H9 (cell line): ENCODE results near the gene WDR6. TPM values are rescaled to one million over a fixed set of nuclear protein-coding genes. Genes with fewer than 3 reads are reported as not detected.

Experiments used
- DNase-seq: peaks from one replicate; pipeline ENCODE4 v3.0.0-alpha.2; 2017
- H2AFZ ChIP-seq: one replicate; pipeline ENCODE4 v1.6.1; 2013; ENCODE audit warnings: mild to moderate bottlenecking, low read length, control low read depth, moderate library complexity
- H2AK5ac ChIP-seq: 2 replicates; pipeline ENCODE4 v1.6.1; 2013; ENCODE audit warnings: low read length, control low read depth, mixed read lengths; ENCODE audit not compliant: insufficient read length
- H2BK120ac ChIP-seq: one replicate; pipeline ENCODE4 v1.6.1; 2013; ENCODE audit warnings: low read depth, mild to moderate bottlenecking, low read length, control low read depth, inconsistent platforms; ENCODE audit not compliant: poor library complexity, severe bottlenecking
- H2BK12ac ChIP-seq: 2 replicates; pipeline ENCODE4 v1.6.1; 2013; ENCODE audit warnings: low read length, control low read depth, mixed read lengths, low read depth; ENCODE audit not compliant: insufficient read length
- H2BK15ac ChIP-seq: 2 replicates; pipeline ENCODE4 v1.6.1; 2013; ENCODE audit warnings: low read depth, low read length, control low read depth
- H2BK20ac ChIP-seq: one replicate; pipeline ENCODE4 v1.6.1; 2013; ENCODE audit warnings: low read depth, mild to moderate bottlenecking, low read length, control low read depth, inconsistent platforms; ENCODE audit not compliant: poor library complexity, severe bottlenecking
- H2BK5ac ChIP-seq: 2 replicates; pipeline ENCODE4 v1.6.1; 2013; ENCODE audit warnings: low read length, control low read depth, mixed read lengths; ENCODE audit not compliant: insufficient read length
- H3K14ac ChIP-seq: 2 replicates; pipeline ENCODE4 v1.6.1; 2013; ENCODE audit warnings: low read length, control low read depth; ENCODE audit not compliant: insufficient read depth
- H3K18ac ChIP-seq: 2 replicates; pipeline ENCODE4 v1.6.1; 2013; ENCODE audit warnings: low read depth, mild to moderate bottlenecking, mixed read lengths, low read length, control low read depth; ENCODE audit not compliant: insufficient read length
- H3K23ac ChIP-seq: 2 replicates; pipeline ENCODE4 v1.6.1; 2013; ENCODE audit warnings: low read length, control low read depth, mixed read lengths, low read depth; ENCODE audit not compliant: insufficient read length
- H3K23me2 ChIP-seq: 2 replicates; pipeline ENCODE4 v1.6.1; 2013; ENCODE audit warnings: low read depth, mild to moderate bottlenecking, mixed read lengths, low read length, control low read depth; ENCODE audit not compliant: insufficient read length, poor library complexity, severe bottlenecking
- H3K27ac ChIP-seq: 2 replicates; pipeline ENCODE4 v1.5.1; 2013; ENCODE audit warnings: low read length, control low read depth, mixed read lengths, low read depth; ENCODE audit not compliant: insufficient read length
- H3K27me3 ChIP-seq: 2 replicates; pipeline ENCODE4 v1.6.1; 2013; ENCODE audit warnings: low read length, control low read depth, inconsistent platforms; ENCODE audit not compliant: insufficient read depth
- H3K4ac ChIP-seq: 2 replicates; pipeline ENCODE4 v1.6.1; 2013; ENCODE audit warnings: low read depth, mild to moderate bottlenecking, control low read depth, inconsistent platforms, low read length, moderate library complexity
- H3K4me1 ChIP-seq: 2 replicates; pipeline ENCODE4 v1.6.1; 2013; ENCODE audit warnings: low read length, control low read depth, inconsistent platforms; ENCODE audit not compliant: insufficient read depth
- H3K4me2 ChIP-seq: 2 replicates; pipeline ENCODE4 v1.6.1; 2013; ENCODE audit warnings: low read length, control low read depth, mixed read lengths; ENCODE audit not compliant: insufficient read length, insufficient read depth
- H3K56ac ChIP-seq: 2 replicates; pipeline ENCODE4 v1.6.1; 2013; ENCODE audit warnings: low read depth, mild to moderate bottlenecking, mixed read lengths, low read length, control low read depth; ENCODE audit not compliant: insufficient read length
- H3K79me1 ChIP-seq: 2 replicates; pipeline ENCODE4 v1.6.1; 2013; ENCODE audit warnings: low read depth, mild to moderate bottlenecking, moderate library complexity, low read length, control low read depth, inconsistent platforms; ENCODE audit not compliant: insufficient read depth, poor library complexity, severe bottlenecking
- H3K79me2 ChIP-seq: 2 replicates; pipeline ENCODE4 v1.6.1; 2013; ENCODE audit warnings: low read length, control low read depth, inconsistent platforms; ENCODE audit not compliant: insufficient read depth
- H3K9ac ChIP-seq: 2 replicates; pipeline ENCODE4 v1.6.1; 2013; ENCODE audit warnings: low read length, control low read depth, mixed read lengths; ENCODE audit not compliant: insufficient read length; ENCODE audit errors: extremely low read depth
- H3K9me3 ChIP-seq: one replicate; pipeline ENCODE4 v1.6.1; 2013; ENCODE audit warnings: low read depth, low read length, inconsistent platforms; ENCODE audit not compliant: control insufficient read depth
- H3T11ph ChIP-seq: one replicate; pipeline ENCODE4 v1.6.1; 2013; ENCODE audit warnings: mild to moderate bottlenecking, low read length, control low read depth, inconsistent platforms
- H4K20me1 ChIP-seq: one replicate; pipeline ENCODE4 v1.6.1; 2013; ENCODE audit not compliant: control insufficient read depth, insufficient read length, insufficient read depth
- H4K5ac ChIP-seq: 2 replicates; pipeline ENCODE4 v1.6.1; 2013; ENCODE audit warnings: low read depth, mild to moderate bottlenecking, mixed read lengths, low read length, control low read depth; ENCODE audit not compliant: insufficient read length
- H4K8ac ChIP-seq: replicated peaks from 2 replicates; pipeline ENCODE4 v1.6.1; 2013; ENCODE audit warnings: low read length, control low read depth, mixed read lengths, low read depth; ENCODE audit not compliant: insufficient read length
- H4K91ac ChIP-seq: 2 replicates; pipeline ENCODE4 v1.6.1; 2013; ENCODE audit warnings: low read depth, mild to moderate bottlenecking, moderate library complexity, mixed read lengths, low read length, control low read depth; ENCODE audit not compliant: insufficient read length
- H3K27ac Mint-ChIP-seq, 3 experiments: 2 replicates in 2 of 3; 3 replicates in 1 of 3; pipeline ENCODE4 v1.8.0; 2020 to 2021; ENCODE audit warnings: mixed read lengths in 3 of 3, mild to moderate bottlenecking in 1 of 3, moderate library complexity in 1 of 3
- H3K27me3 Mint-ChIP-seq: 2 replicates; pipeline ENCODE4 v1.8.0; 2021; ENCODE audit warnings: low read depth, mild to moderate bottlenecking, moderate library complexity, mixed read lengths
- H3K36me3 Mint-ChIP-seq, 3 experiments: 2 replicates in 2 of 3; 3 replicates in 1 of 3; pipeline ENCODE4 v1.8.0; 2020 to 2021; ENCODE audit warnings: low read depth in 3 of 3, mixed read lengths in 3 of 3; ENCODE audit not compliant: insufficient read depth in 1 of 3
- H3K4me1 Mint-ChIP-seq, 2 experiments: 2 replicates each; pipeline ENCODE4 v1.8.0; 2020; ENCODE audit warnings: mixed read lengths in 2 of 2
- H3K4me3 Mint-ChIP-seq, 2 experiments: 2 replicates in 1 of 2; 3 replicates in 1 of 2; pipeline ENCODE4 v1.8.0; 2020 to 2021; ENCODE audit warnings: mild to moderate bottlenecking in 2 of 2, mixed read lengths in 2 of 2, moderate library complexity in 1 of 2
- H3K9me3 Mint-ChIP-seq, 2 experiments: 2 replicates in 1 of 2; 3 replicates in 1 of 2; pipeline ENCODE4 v1.8.0; 2020; ENCODE audit warnings: mild to moderate bottlenecking in 2 of 2, mixed read lengths in 2 of 2, moderate library complexity in 1 of 2
- WGBS: extraction: QIAGEN DNeasy Blood & Tissue Kit; methylation state at CpG from one replicate; pipeline ENCODE4 v1.1.7; 2013; ENCODE audit warnings: missing lambda C conversion rate, low lambda C conversion rate, mixed read lengths; ENCODE audit not compliant: insufficient read length; ENCODE audit errors: extremely low coverage; 5-methylcytosine and 5-hydroxymethylcytosine counted together
- long read RNA-seq: library from polyadenylated mRNA; unstranded; transcript quantifications from one replicate; pipeline ENCODE4 v2.0.0, GENCODE V29; 2020
- total RNA-seq: library from RNA; stranded (reverse); gene quantifications from 2 replicates; pipeline ENCODE4 v1.2.1, GENCODE V29; 2021
- TF ChIP-seq, protein P1 (sequence below): fragments of 200-600 bp; sonication (generic); conservative IDR thresholded peaks from 3 replicates; pipeline ENCODE4 v1.8.0; 2021; ENCODE audit warnings: antibody characterized with exemption, mild to moderate bottlenecking

Gene WDR6
- total RNA-seq = 282 and 298 TPM in 2 replicates
- long read RNA-seq, full-length matches to known transcripts = 832 of 1,017 reads
- long read RNA-seq, partial matches to known transcripts = 103 of 1,017 reads
- long read RNA-seq, other reads (novel, unspliced or antisense) = 82 of 1,017 reads

- TF ChIP-seq, protein P1, sequence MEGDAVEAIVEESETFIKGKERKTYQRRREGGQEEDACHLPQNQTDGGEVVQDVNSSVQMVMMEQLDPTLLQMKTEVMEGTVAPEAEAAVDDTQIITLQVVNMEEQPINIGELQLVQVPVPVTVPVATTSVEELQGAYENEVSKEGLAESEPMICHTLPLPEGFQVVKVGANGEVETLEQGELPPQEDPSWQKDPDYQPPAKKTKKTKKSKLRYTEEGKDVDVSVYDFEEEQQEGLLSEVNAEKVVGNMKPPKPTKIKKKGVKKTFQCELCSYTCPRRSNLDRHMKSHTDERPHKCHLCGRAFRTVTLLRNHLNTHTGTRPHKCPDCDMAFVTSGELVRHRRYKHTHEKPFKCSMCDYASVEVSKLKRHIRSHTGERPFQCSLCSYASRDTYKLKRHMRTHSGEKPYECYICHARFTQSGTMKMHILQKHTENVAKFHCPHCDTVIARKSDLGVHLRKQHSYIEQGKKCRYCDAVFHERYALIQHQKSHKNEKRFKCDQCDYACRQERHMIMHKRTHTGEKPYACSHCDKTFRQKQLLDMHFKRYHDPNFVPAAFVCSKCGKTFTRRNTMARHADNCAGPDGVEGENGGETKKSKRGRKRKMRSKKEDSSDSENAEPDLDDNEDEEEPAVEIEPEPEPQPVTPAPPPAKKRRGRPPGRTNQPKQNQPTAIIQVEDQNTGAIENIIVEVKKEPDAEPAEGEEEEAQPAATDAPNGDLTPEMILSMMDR = peak; percentile 51
- no peaks in the 10 kb centered on the region; a peak in 1 of 5 replicates for H3K9me3 Mint-ChIP-seq
- H3K18ac ChIP-seq = peak within 1 kb of the TSS; percentile 97
Measured at GRCh38 chr3:49007068-49007770, at the start of gene WDR6. TSS of gene WDR6 (plus strand) at chr3:49007391. CDS start at chr3:49007432, 41 bp downstream.

More at GRCh38 chr3:49007068-49007770, at the start of gene WDR6:
- H2BK12ac ChIP-seq = no peak within 1 kb of the TSS
- H3T11ph ChIP-seq = no peak within 1 kb of the TSS
- H3K4me2 ChIP-seq = peak within 1 kb of the TSS; percentile 78
- WGBS = no CpG with 5 or more reads among the region's 65 CpGs
- no peaks in the 10 kb centered on the region; the same call in 1 of the 2 replicates for H3K4me1 ChIP-seq
- no peak within 1 kb of the TSS for H2BK5ac ChIP-seq
- peak within 1 kb of the TSS; percentile 66 for H4K5ac ChIP-seq
- no peak within 1 kb of the TSS for H4K8ac ChIP-seq
- no peak within 1 kb of the TSS; the same call in 1 of the 2 replicates for H3K4ac ChIP-seq
- peak within 1 kb of the TSS; percentile 94 for H3K14ac ChIP-seq
- H3K9ac ChIP-seq = peak within 1 kb of the TSS; percentile 87
- H2BK20ac ChIP-seq = no peak within 1 kb of the TSS
- no peaks in the 10 kb centered on the region for H4K20me1 ChIP-seq
- no peaks in the 10 kb centered on the region for H3K79me1 ChIP-seq
- no peak within 1 kb of the TSS for H2BK15ac ChIP-seq
- DNase-seq = peak; percentile 99
- Mint-ChIP-seq H3K4me3 (peak within 1 kb of the TSS; percentile 99 to 100), H3K27ac (peak within 1 kb of the TSS; percentile 99 to 100 (median 100)), H3K4me1 (peaks cover 12 to 13% of the 10 kb centered on the region in 2 experiments), H3K36me3 (peaks cover 8 to 31% (median 26%) of the 10 kb centered on the region in 3 experiments), H3K27me3 (no peaks in the 10 kb centered on the region; the same call in 1 of the 2 replicates)
- no peak within 1 kb of the TSS for H2AK5ac ChIP-seq
- H3K56ac ChIP-seq = no peak within 1 kb of the TSS
- H2AFZ ChIP-seq = no peak within 1 kb of the TSS
- H3K27me3 ChIP-seq = no peaks in the 10 kb centered on the region
- peak within 1 kb of the TSS; percentile 10 for H2BK120ac ChIP-seq
- no peak within 1 kb of the TSS for H4K91ac ChIP-seq
- H3K23ac ChIP-seq = no peak within 1 kb of the TSS
- peaks cover 13% of the 10 kb centered on the region for H3K23me2 ChIP-seq
- peak within 1 kb of the TSS; percentile 6 for H3K27ac ChIP-seq
- H3K79me2 ChIP-seq = peaks cover 10% of the 10 kb centered on the region; the same call in 1 of the 2 replicates
- H3K9me3 ChIP-seq = no peaks in the 10 kb centered on the region
